Stimulated activated naive B cell treated with anti-CD40 and anti-IgM and Interleukin-4, amounts not matched to agents 10 μg/mL and 1 μg/mL and 100 μg/mL, for 72 hours (primary cell): ENCODE results near the gene SLC29A1.
A peak's percentile ranks its signal among the peaks of the same experiment; 100 is the strongest.
"Not testable (repeated sequence)": the region's sequence is repeated elsewhere in the genome, so short reads cannot be mapped to it uniquely, and the experiment has no call there.

Experiments
- ATAC-seq, 2 donors: fragments of 150-1000 bp; cut with Tn5 transposase; replicated peaks; 2 replicates each; pipeline ENCODE4 v1.10.0; 2021; ENCODE audit warnings: moderate library complexity in 1 of 2
- DNase-seq: peaks from one replicate; pipeline ENCODE4 v3.0.0; 2021
- H3K27ac Mint-ChIP-seq: one replicate; pipeline ENCODE4 v1.8.0; 2022; ENCODE audit warnings: mild to moderate bottlenecking, mixed read lengths
- H3K27me3 Mint-ChIP-seq, 2 donors: one replicate each; pipeline ENCODE4 v1.8.0; 2022; ENCODE audit warnings: mixed read lengths in 2 of 2
- H3K36me3 Mint-ChIP-seq, 2 donors: one replicate each; pipeline ENCODE4 v1.8.0; 2022; ENCODE audit warnings: mixed read lengths in 2 of 2, mild to moderate bottlenecking in 1 of 2
- H3K4me1 Mint-ChIP-seq, 2 donors: one replicate each; pipeline ENCODE4 v1.8.0; 2022; ENCODE audit warnings: mixed read lengths in 2 of 2, mild to moderate bottlenecking in 1 of 2
- H3K4me3 Mint-ChIP-seq, 2 donors: one replicate each; pipeline ENCODE4 v1.8.0; 2022; ENCODE audit warnings: mild to moderate bottlenecking in 2 of 2, mixed read lengths in 2 of 2, moderate library complexity in 1 of 2
- H3K9me3 Mint-ChIP-seq, 2 donors: one replicate each; pipeline ENCODE4 v1.8.0; 2022; ENCODE audit warnings: mixed read lengths in 2 of 2, mild to moderate bottlenecking in 1 of 2

SLC29A1 gene

GRCh38 chr6:44222486-44223318, 693 bp upstream of the SLC29A1 start:
- Mint-ChIP-seq H3K9me3 (no peaks in the 10 kb centered on the region), H3K36me3 (peaks cover 0 to 4% of the 10 kb centered on the region in 2 donors), H3K4me1 (peaks cover 46 to 73% of the 10 kb centered on the region in 2 donors), H3K4me3 (peak overlapping the region; percentile 81 to 84), H3K27ac (peak overlapping the region; percentile 72), H3K27me3 (peaks cover 0 to 6% of the 10 kb centered on the region in 2 donors)
- ATAC-seq (no peak), DNase-seq (no peak)

GRCh38 chr6:44224029-44224964, 902 bp downstream of the SLC29A1 start:
- Mint-ChIP-seq H3K27me3 (peaks cover 0 to 3% of the 10 kb centered on the region in 2 donors), H3K4me1 (peaks cover 39 to 61% of the 10 kb centered on the region in 2 donors), H3K4me3 (peak overlapping the region; percentile 81 to 84), H3K9me3 (no peaks in the 10 kb centered on the region), H3K27ac (peak overlapping the region; percentile 37), H3K36me3 (peaks cover 4 to 16% of the 10 kb centered on the region in 2 donors)
- ATAC-seq: peak; percentile 23 to 25
- no peak for DNase-seq

- Mint-ChIP-seq H3K4me1 (peaks cover 39 to 54% of the 10 kb centered on the region in 2 donors), H3K27ac (no peak overlapping the region), H3K4me3 (no peak overlapping the region), H3K36me3 (peaks cover 6 to 22% of the 10 kb centered on the region in 2 donors), H3K9me3 (no peaks in the 10 kb centered on the region), H3K27me3 (no peaks in the 10 kb centered on the region)
- ATAC-seq (no peak), DNase-seq (no peak)
These were observed 1.5 kb downstream of the SLC29A1 start for GRCh38 chr6:44224965-44225305.

- Mint-ChIP-seq H3K27ac (no peak overlapping the region), H3K36me3 (peaks cover 13 to 29% of the 10 kb centered on the region in 2 donors), H3K27me3 (no peaks in the 10 kb centered on the region), H3K4me1 (peaks cover 39 to 54% of the 10 kb centered on the region in 2 donors), H3K9me3 (no peaks in the 10 kb centered on the region), H3K4me3 (no peak overlapping the region)
- ATAC-seq (no peak), DNase-seq (no peak)
These were observed 2.4 kb downstream of the SLC29A1 start for GRCh38 chr6:44225579-44226325.

GRCh38 chr6:44226368-44227147, 3.2 kb downstream of the SLC29A1 start:
- H3K4me1 Mint-ChIP-seq: peaks cover 35 to 48% of the 10 kb centered on the region in 2 donors
- no peaks in the 10 kb centered on the region for H3K27me3 Mint-ChIP-seq
- H3K36me3 Mint-ChIP-seq: peaks cover 18 to 36% of the 10 kb centered on the region in 2 donors
- no peak overlapping the region for H3K27ac Mint-ChIP-seq
- no peak for DNase-seq
- no peak overlapping the region for H3K4me3 Mint-ChIP-seq
- H3K9me3 Mint-ChIP-seq: no peaks in the 10 kb centered on the region
- ATAC-seq: no peak

GRCh38 chr6:44227148-44227793, 3.9 kb downstream of the SLC29A1 start:
- H3K27ac Mint-ChIP-seq: peak overlapping the region; percentile 56
- ATAC-seq (no peak), DNase-seq (no peak)
- no peak overlapping the region for H3K4me3 Mint-ChIP-seq
- H3K27me3 Mint-ChIP-seq: no peaks in the 10 kb centered on the region
- no peaks in the 10 kb centered on the region for H3K9me3 Mint-ChIP-seq
- peaks cover 18 to 43% of the 10 kb centered on the region in 2 donors for H3K36me3 Mint-ChIP-seq
- H3K4me1 Mint-ChIP-seq: peaks cover 29 to 41% of the 10 kb centered on the region in 2 donors

GRCh38 chr6:44228031-44228430, 4.6 kb downstream of the SLC29A1 start:
- H3K27me3 Mint-ChIP-seq: no peaks in the 10 kb centered on the region
- H3K36me3 Mint-ChIP-seq: peaks cover 21 to 47% of the 10 kb centered on the region in 2 donors
- no peak for DNase-seq
- H3K9me3 Mint-ChIP-seq: no peaks in the 10 kb centered on the region
- no peak overlapping the region for H3K27ac Mint-ChIP-seq
- H3K4me3 Mint-ChIP-seq: no peak overlapping the region
- no peak for ATAC-seq
- peaks cover 21 to 33% of the 10 kb centered on the region in 2 donors for H3K4me1 Mint-ChIP-seq

- H3K4me1 Mint-ChIP-seq: peaks cover 20 to 31% of the 10 kb centered on the region in 2 donors
- no peak overlapping the region for H3K27ac Mint-ChIP-seq
- H3K4me3 Mint-ChIP-seq: no peak overlapping the region
- H3K27me3 Mint-ChIP-seq: no peaks in the 10 kb centered on the region
- DNase-seq (no peak), ATAC-seq (no peak)
- peaks cover 22 to 50% of the 10 kb centered on the region in 2 donors for H3K36me3 Mint-ChIP-seq
- no peaks in the 10 kb centered on the region for H3K9me3 Mint-ChIP-seq
These were observed 5.0 kb downstream of the SLC29A1 start for GRCh38 chr6:44228433-44228832.

GRCh38 chr6:44228836-44229235, 5.4 kb downstream of the SLC29A1 start:
- peaks cover 26 to 54% of the 10 kb centered on the region in 2 donors for H3K36me3 Mint-ChIP-seq
- no peak overlapping the region for H3K4me3 Mint-ChIP-seq
- H3K4me1 Mint-ChIP-seq: peaks cover 20 to 29% of the 10 kb centered on the region in 2 donors
- no peaks in the 10 kb centered on the region for H3K9me3 Mint-ChIP-seq
- H3K27me3 Mint-ChIP-seq: no peaks in the 10 kb centered on the region
- DNase-seq: no peak
- ATAC-seq: no peak
- no peak overlapping the region for H3K27ac Mint-ChIP-seq

GRCh38 chr6:44229376-44230033, 6.1 kb downstream of the SLC29A1 start:
- DNase-seq: no peak
- Mint-ChIP-seq H3K27me3 (no peaks in the 10 kb centered on the region), H3K4me3 (no peak overlapping the region), H3K9me3 (no peaks in the 10 kb centered on the region), H3K4me1 (peaks cover 15 to 28% of the 10 kb centered on the region in 2 donors), H3K27ac (no peak overlapping the region), H3K36me3 (peaks cover 29 to 56% of the 10 kb centered on the region in 2 donors)
- ATAC-seq: no peak

GRCh38 chr6:44230034-44230675, 6.8 kb downstream of the SLC29A1 start:
- H3K36me3 Mint-ChIP-seq: peaks cover 29 to 57% of the 10 kb centered on the region in 2 donors
- DNase-seq: no peak
- H3K27me3 Mint-ChIP-seq: no peaks in the 10 kb centered on the region
- no peak overlapping the region for H3K27ac Mint-ChIP-seq
- no peaks in the 10 kb centered on the region for H3K9me3 Mint-ChIP-seq
- ATAC-seq: no peak
- no peak overlapping the region for H3K4me3 Mint-ChIP-seq
- peaks cover 12 to 22% of the 10 kb centered on the region in 2 donors for H3K4me1 Mint-ChIP-seq

GRCh38 chr6:44231426-44231825, 8.0 kb downstream of the SLC29A1 start:
- Mint-ChIP-seq H3K4me1 (peaks cover 6 to 11% of the 10 kb centered on the region in 2 donors), H3K36me3 (peaks cover 34 to 59% of the 10 kb centered on the region in 2 donors)
- not testable (repeated sequence) for ATAC-seq, H3K27ac Mint-ChIP-seq, H3K4me3 Mint-ChIP-seq, H3K9me3 Mint-ChIP-seq, H3K27me3 Mint-ChIP-seq, DNase-seq
